Measurements from ENCODE around the gene ASB16.
A peak's percentile ranks its signal among the peaks of the same experiment; 100 is the strongest.

Gene ASB16

GRCh38 chr17:44209786-44210341, 39.4 kb downstream of the ASB16 start:
- TF ChIP-seq CTCF (IDR thresholded peaks at IDR 0.05; ENCODE audit: extremely low read depth, missing control alignments) = no peak
- DNase-seq (ENCODE audit: low spot score) = peak; percentile 63

DNA sequence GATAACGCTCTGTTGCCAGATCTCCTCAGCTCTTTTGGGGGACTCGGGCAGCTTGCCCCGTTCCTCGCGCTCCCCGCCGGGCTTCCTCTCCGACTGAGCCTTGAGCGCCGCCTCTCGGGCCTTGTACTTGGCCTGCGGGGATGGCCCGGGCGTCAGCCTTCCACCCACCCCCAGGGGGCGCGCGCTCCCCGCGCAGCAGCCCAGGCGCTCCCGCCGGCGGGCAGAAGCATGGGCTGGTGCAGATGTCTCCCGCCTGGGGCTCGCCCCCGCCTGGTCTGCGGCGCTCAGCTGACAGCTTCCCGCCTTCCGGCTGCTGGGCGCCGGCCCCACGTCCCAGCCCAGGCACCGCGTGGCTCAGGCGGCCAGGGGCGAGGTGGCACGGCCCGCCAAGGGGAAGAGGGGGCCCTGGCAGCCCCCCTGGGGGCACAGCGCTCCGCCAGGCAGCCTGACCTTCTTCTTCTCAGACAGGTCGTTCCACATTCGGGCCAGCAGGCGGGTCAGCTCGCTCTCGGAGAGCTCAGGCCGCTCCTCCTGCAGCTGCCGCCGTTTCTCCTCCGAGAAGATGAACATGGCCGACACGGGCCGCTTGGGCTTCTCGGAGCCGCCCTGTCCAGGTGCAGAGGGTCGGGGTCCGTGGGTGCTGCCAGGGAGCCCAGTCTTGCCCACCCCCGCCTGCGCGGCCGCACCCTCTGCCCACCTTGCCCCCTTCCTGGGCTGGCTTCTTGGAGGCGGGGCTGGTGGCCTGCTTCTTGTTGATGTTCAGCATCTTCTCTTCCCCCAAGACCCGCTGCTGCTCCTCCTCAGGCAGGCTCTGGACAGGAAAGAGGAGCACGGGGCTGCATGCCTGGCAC, 40.1 kb downstream of the ASB16 start:
- DNase-seq (ENCODE audit: low spot score) = peak; percentile 95

GRCh38 chr17:44211281-44212265, 41.1 kb downstream of the ASB16 start:
- DNase-seq (ENCODE audit: low spot score) = no peak
- TF ChIP-seq CTCF (IDR thresholded peaks at IDR 0.05; ENCODE audit: extremely low read depth, missing control alignments) = no peak

More for the DNA sequence above, 40.1 kb downstream of the ASB16 start:
- peak; percentile 98 for TF ChIP-seq CTCF (IDR thresholded peaks at IDR 0.05; ENCODE audit: extremely low read depth, missing control alignments)

DNA sequence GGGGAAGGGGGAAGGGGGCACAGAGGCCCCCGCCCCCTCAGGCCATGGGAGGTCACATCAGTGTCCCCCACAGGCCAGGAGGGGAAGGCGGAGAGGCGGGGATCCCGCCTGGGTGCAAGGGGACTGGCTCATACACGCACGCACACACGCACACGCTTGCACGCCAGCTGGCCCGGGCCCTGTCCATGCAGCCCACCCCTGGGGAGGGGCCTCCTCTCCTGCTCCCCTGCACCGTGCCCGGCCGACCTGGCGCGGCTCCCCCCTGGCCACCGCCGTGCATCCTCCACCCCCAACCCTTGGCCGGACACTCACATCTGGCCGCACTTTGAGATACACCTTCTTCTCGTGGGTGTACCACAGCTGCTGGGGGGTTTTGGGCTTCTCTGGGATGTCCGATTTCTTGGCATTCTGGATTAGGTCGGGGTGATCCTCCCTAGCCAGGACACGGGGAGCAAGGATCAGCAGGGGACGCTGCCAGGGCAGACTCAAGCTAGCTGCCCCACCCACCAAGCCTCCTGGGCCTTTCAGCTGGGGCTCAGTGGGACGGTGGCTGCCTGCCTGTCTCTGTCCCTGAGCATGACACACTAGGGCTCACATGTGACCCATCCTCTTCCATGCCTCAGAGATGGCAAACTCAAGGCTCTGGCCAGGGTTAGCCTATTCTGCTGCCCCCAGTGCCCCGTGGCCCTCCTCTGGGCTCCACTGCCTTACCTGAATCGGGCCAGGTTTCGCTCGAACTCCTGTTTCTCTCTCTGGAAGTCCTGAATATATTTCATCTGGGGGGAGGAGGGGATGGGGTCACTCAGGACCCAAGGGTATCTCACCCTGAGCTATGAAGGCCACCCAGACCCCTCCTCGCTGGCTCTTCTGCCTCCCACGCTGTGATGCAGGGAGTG, 42.3 kb downstream of the ASB16 start:
- no peak for DNase-seq (ENCODE audit: low spot score)
- no peak for TF ChIP-seq CTCF (IDR thresholded peaks at IDR 0.05; ENCODE audit: extremely low read depth, missing control alignments)

GRCh38 chr17:44213403-44214229, 43.1 kb downstream of the ASB16 start:
- no peak for DNase-seq (ENCODE audit: low spot score)
- no peak for TF ChIP-seq CTCF (IDR thresholded peaks at IDR 0.05; ENCODE audit: extremely low read depth, missing control alignments)

DNA sequence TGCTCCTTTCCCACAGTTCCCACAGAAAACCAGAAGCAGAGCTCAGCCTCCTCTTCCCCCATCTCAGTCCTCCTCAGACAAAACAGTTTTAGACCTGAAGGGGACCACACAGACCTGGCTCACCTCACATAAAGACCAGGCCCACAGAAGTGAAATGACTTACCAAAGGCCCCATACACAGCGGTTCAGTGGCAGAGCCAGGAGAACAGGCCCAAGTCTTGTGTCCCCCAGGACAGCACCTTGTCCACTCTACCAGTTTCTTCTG, 43.7 kb downstream of the ASB16 start:
- TF ChIP-seq CTCF (IDR thresholded peaks at IDR 0.05; ENCODE audit: extremely low read depth, missing control alignments) = no peak
- DNase-seq (ENCODE audit: low spot score) = no peak

All from GM20000 (cell line).